ENCODE data around the gene MROH2A.

MROH2A gene

GRCh38 chr2:233764264-233764663 lies 13.9 kb upstream of the MROH2A start:
- peak; percentile 50 for DNase-seq

DNA sequence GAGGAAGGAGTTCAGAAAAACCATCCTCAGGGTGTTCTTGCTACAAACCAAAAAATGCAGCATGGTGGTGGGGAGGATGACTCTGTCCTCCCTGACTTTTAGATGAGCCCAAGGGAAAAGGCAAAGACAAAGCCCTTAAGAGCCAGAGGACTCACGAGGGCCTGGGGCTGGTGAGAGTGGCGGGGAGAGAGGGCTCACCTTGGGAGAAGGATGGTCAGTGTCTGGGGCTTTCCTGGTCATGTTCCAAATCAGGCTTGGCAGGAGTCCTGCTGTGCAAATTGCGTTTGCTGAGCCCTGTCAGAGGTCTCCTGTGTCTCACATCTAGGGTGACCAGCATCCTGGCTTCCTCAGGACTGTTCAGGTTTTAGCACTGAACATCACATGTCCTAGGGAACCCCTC lies 13.4 kb upstream of the MROH2A start:
- no peak for DNase-seq

DNA sequence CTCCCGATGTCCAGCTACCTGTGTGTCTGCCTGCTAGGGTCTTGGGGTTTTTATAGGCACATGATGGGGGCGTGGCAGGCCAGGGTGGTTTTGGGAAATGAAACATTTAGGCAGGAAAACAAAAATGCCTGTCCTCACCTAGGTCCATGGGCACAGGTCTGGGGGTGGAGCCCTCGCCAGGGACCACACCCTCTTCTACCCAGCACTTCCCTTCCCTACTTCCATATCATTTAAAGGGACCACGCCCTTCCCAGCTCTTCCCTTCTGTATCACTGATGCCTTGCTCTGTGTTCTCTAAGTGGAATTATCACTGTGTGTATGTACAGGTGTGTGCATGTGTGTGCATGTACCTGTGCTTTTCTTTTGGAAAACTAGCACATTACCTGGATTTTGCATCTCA lies 11.7 kb upstream of the MROH2A start:
- DNase-seq: no peak

- DNase-seq: no peak
Observed at GRCh38 chr2:233768076-233768475, 10.1 kb upstream of the MROH2A start.

GRCh38 chr2:233769260-233769659 lies 8.9 kb upstream of the MROH2A start:
- no peak for DNase-seq

DNA sequence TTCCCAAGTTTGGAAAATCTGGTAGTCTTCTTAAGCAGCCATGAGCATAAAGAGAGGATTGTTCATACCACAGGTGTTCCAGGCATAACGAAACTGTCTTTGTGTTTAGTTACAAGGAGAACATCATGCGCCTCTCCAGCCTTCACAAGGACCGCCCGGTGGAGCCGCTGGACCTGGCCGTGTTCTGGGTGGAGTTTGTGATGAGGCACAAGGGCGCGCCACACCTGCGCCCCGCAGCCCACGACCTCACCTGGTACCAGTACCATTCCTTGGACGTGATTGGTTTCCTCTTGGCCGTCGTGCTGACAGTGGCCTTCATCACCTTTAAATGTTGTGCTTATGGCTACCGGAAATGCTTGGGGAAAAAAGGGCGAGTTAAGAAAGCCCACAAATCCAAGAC lies 6.0 kb upstream of the MROH2A start:
- DNase-seq: no peak

DNA sequence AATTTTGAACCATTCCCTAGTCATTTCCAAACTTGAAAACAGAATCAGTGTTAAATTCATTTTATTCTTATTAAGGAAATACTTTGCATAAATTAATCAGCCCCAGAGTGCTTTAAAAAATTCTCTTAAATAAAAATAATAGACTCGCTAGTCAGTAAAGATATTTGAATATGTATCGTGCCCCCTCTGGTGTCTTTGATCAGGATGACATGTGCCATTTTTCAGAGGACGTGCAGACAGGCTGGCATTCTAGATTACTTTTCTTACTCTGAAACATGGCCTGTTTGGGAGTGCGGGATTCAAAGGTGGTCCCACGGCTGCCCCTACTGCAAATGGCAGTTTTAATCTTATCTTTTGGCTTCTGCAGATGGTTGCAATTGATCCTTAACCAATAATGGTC lies 5.5 kb upstream of the MROH2A start:
- DNase-seq: no peak

- no peak for DNase-seq
Observed at GRCh38 chr2:233773854-233774253, 4.3 kb upstream of the MROH2A start.

DNA sequence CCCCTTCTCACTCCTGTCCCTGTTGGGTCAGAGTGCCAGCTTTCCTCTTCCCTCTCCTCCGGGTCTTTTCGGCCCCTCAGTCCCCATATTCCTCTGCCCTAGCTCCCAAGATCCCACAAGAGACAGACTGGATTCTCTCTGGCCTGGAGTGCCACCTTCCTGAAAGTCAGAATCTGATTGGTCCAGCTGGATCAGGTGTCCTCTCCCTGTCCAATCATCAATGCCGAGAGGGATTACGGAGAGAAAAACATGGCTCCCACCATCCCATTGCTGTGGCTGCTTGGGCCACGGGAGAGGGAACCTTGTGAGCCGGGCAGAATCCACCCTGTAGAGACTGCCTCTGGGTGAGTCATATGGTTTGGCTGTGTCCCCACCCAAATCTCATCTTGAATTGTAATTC lies 2.7 kb upstream of the MROH2A start:
- no peak for DNase-seq

GRCh38 chr2:233779722-233780121 lies 1.6 kb downstream of the MROH2A start:
- no peak for DNase-seq

GRCh38 chr2:233780771-233781170 lies 2.6 kb downstream of the MROH2A start:
- DNase-seq: no peak

GRCh38 chr2:233789554-233789953 lies 11.4 kb downstream of the MROH2A start:
- no peak for DNase-seq

- DNase-seq: no peak
Observed at GRCh38 chr2:233791151-233791882, 13.2 kb downstream of the MROH2A start.

GRCh38 chr2:233791883-233792329 lies 13.8 kb downstream of the MROH2A start:
- DNase-seq: no peak

GRCh38 chr2:233792720-233793119 lies 14.6 kb downstream of the MROH2A start:
- no peak for DNase-seq

DNA sequence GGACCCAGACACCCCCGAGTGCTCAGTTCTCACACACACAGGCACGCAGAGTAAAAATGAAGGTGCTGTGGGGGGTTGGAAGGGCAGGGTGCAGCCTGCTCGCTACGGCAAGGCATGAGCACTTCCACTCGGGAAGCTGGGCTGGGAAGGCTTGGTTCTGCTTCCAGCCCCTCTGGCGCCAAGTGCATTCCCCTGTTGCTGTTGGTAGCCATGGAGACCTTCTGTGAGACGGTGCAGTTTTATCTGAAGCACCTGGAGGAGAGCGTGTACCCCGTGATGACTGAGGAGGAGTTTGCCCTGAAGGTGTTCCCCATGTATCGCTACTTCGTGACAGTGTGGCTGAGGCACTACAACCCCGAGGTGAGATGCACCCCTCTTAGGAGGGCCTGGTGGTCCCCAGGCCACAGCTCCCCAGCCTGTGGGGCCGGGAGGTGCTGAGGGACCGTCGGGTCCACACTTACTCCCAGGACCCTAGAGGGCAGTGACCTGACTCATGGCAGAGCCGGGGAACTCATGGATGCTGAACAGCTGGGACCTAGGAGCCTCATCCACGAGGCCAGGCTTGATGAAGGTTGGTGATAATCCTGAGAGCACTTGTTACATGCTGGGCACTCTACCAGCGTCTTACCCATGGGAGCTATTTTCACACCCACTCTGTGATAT lies 15.5 kb downstream of the MROH2A start:
- DNase-seq: no peak

DNA sequence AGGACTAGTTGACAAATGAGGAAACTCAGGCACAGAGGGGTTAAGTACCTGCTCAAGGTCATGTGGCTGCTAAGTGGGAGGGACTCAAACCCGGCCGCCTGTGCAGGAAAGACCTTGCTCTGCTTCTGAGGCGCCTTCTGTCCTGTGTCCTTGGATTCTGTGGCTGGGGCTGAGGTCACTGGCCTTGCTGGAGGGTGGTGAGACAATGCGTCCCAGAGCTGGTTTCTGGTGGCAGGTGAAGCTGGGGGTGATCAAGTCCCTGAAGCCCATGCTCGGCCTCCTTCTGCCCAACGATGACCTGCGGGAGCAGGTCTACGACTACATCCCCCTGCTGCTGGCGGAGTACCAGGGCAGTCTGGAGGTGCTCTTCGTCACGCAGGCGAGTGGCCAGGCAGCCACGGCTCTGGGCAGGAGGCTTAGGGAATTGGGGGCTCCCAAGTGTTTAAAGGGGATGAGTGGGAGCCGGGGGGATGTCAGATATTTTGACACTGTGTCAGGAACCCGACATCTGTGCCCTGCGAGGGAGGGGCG lies 16.1 kb downstream of the MROH2A start:
- no peak for DNase-seq

- no peak for DNase-seq
Observed at GRCh38 chr2:233795735-233796171, 17.6 kb downstream of the MROH2A start.

DNA sequence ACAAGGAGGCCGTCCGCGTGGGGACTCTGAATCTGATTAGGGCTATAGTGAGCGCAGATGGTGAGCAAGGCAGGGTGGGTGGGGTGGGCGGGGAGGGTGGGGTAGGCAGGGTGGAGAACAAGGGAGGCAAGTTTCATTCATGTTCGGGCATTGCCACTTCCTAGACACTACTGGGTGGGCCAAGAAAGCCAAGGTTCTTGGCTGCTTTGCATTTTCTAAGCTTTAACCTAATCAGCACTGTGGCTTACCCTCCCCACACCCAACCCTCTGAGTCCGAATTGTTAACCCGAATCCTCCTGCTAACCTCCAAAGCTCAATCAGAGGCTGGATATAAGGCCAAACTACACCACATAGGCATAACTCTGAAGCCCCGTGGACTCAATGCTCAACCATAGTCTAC lies 18.1 kb downstream of the MROH2A start:
- DNase-seq: no peak

- no peak for DNase-seq
Observed at GRCh38 chr2:233798335-233799086, 20.4 kb downstream of the MROH2A start.

- DNase-seq: no peak
Observed at GRCh38 chr2:233799087-233799665, 21.0 kb downstream of the MROH2A start.

DNA sequence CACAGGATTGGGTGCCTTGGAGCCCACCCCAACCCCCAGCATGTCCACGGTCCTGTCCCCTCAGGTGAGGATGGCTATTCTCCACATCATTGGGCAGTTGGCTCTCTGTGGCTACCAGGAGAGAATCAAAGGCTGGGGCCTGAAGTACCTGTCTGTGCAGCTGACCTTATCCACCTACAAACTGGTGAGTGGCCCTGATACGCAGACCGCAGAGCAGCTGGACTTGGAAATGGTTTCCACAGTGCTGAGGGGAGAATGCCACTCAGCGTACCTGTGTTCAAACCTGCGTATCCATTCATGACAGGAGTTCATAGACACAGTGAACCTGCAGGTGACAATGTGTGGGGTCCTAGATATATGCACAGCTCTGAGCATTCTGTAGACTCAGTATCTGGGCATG lies 21.6 kb downstream of the MROH2A start:
- no peak for DNase-seq

- DNase-seq: no peak
Observed at GRCh38 chr2:233800208-233800607, 22.1 kb downstream of the MROH2A start.

All from EL (cell line).